HepG2 (cell line): ENCODE measurements around the gene GPC3. TPM values are rescaled to one million over a fixed set of nuclear protein-coding genes. Genes with fewer than 3 reads are reported as not detected.

Source experiments
- ATAC-seq: fragments of 200-7000 bp; cut with Tn5 transposase; 3 replicates; pipeline ENCODE4 v1.9.1; 2020; ENCODE audit warnings: mild to moderate bottlenecking, moderate library complexity
- BruUV-seq: library from RNA; stranded (reverse); fragments of 400-500 nt; replicated peaks from 2 replicates; lab custom pipeline; 2021; lab: Mats Ljungman, UMichigan
- CTCF ChIA-PET: fragments of 300-600 bp; formaldehyde crosslinking; extraction: SDS; loops from one replicate; lab custom pipeline; 2021; ENCODE audit warnings: low total read pairs, inconsistent platforms, low intra/inter-chr PET ratio; lab: Yijun Ruan, JAX
- POLR2A ChIA-PET: fragments of 350-600 bp; sonication (Branson Sonifier 250); formaldehyde crosslinking; loops from one replicate; lab custom pipeline; 2020; ENCODE audit warnings: antibody characterized with exemption, inconsistent platforms; lab: Yijun Ruan, JAX
- DNase-seq: peaks from one replicate; pipeline ENCODE4 v3.0.0-alpha.2; 2015; ENCODE audit warnings: low spot score
- FAIRE-seq: peaks from 3 replicates; lab custom pipeline; 2011; peaks lifted over from hg19 to GRCh38; lab: Jason Lieb, UNC
- H2AFZ ChIP-seq: one replicate; pipeline ENCODE4 v1.6.1; 2011; ENCODE audit warnings: low read length, inconsistent platforms
- H3K27ac ChIP-seq: fragments of 300-600 bp; 3 replicates; pipeline ENCODE4 v1.8.0; 2011; ENCODE audit warnings: mixed run types, mild to moderate bottlenecking, mixed read lengths, low read length, inconsistent platforms; ENCODE audit not compliant: insufficient read depth; ENCODE audit errors: extremely low read length
- H3K27me3 ChIP-seq, 2 experiments: fragments of 200-600 bp in 1 of 2; 2 replicates in 1 of 2; 3 replicates in 1 of 2; pipeline versions ENCODE4 v1.6.0 to v1.8.0; 2011; ENCODE audit warnings: low read length in 2 of 2, mild to moderate bottlenecking in 2 of 2, moderate library complexity in 2 of 2, inconsistent platforms in 1 of 2; ENCODE audit not compliant: insufficient read depth in 2 of 2, control insufficient read depth in 1 of 2
- H3K36me3 ChIP-seq, 2 experiments: fragments of 200-600 bp in 1 of 2; replicated peaks in 1 of 2; 2 replicates in 1 of 2; 3 replicates in 1 of 2; pipeline versions ENCODE4 v1.5.1 to v1.8.0; 2011; ENCODE audit warnings: low read length in 2 of 2, inconsistent platforms in 1 of 2; ENCODE audit not compliant: insufficient read depth in 2 of 2, control insufficient read depth in 1 of 2
- H3K4me1 ChIP-seq: 2 replicates; pipeline ENCODE4 v1.5.1; 2012; ENCODE audit warnings: low read length, inconsistent platforms; ENCODE audit not compliant: insufficient read depth
- H3K4me2 ChIP-seq: 2 replicates; pipeline ENCODE4 v1.6.0; 2011; ENCODE audit warnings: low read depth, low read length, inconsistent platforms
- H3K4me3 ChIP-seq, 3 experiments: fragments of 200-600 bp in 1 of 3; sonication (generic), shearing (Covaris generic) in 1 of 3; replicated peaks in 1 of 3; 2 replicates each; pipeline ENCODE4 v1.5.1; 2011 to 2016; ENCODE audit warnings: low read length in 3 of 3, inconsistent platforms in 2 of 3, low read depth in 2 of 3, mild to moderate bottlenecking in 2 of 3, control low read depth in 1 of 3, mixed read lengths in 1 of 3; ENCODE audit not compliant: insufficient read depth in 1 of 3
- H3K79me2 ChIP-seq: one replicate; pipeline ENCODE4 v1.6.1; 2011; ENCODE audit warnings: low read length, inconsistent platforms; ENCODE audit not compliant: insufficient read depth
- H3K9ac ChIP-seq: 2 replicates; pipeline ENCODE4 v1.6.0; 2011; ENCODE audit warnings: mild to moderate bottlenecking, low read depth, low read length, inconsistent platforms; ENCODE audit not compliant: insufficient read depth
- H3K9me3 ChIP-seq: 2 replicates; pipeline ENCODE4 v1.5.1; 2012; ENCODE audit warnings: mild to moderate bottlenecking, low read length
- H4K20me1 ChIP-seq: 2 replicates; pipeline ENCODE4 v1.6.0; 2011; ENCODE audit warnings: inconsistent platforms, mild to moderate bottlenecking, low read length, moderate library complexity; ENCODE audit not compliant: insufficient read depth
- AGO2 ChIP-seq: fragments of 200-400 bp; formaldehyde crosslinking; optimal IDR thresholded peaks from 2 replicates; pipeline ENCODE3; 2017; ENCODE audit warnings: mild to moderate bottlenecking, low read depth, low read length, moderate library complexity
- DPF2 ChIP-seq: sonication (generic); formaldehyde crosslinking; IDR thresholded peaks from 2 replicates; pipeline ENCODE4 v1.4.0; 2020; ENCODE audit warnings: mild to moderate bottlenecking, low read depth, missing genetic modification reagents, borderline replicate concordance
- FOSL1 ChIP-seq: sonication (generic); formaldehyde crosslinking; IDR thresholded peaks from 2 replicates; pipeline ENCODE4 v1.9.0; 2021; ENCODE audit warnings: missing genetic modification reagents, borderline replicate concordance
- HOXA5 ChIP-seq: sonication (generic); formaldehyde crosslinking; IDR thresholded peaks from 2 replicates; pipeline ENCODE4 v1.4.0; 2020; ENCODE audit warnings: missing genetic modification reagents
- PAF1 ChIP-seq: IDR thresholded peaks from 2 replicates; pipeline ENCODE4 v1.6.1; 2016; ENCODE audit warnings: missing genetic modification reagents, missing compliant biosample characterization
- RBM22 ChIP-seq: fragments of 200-400 bp; formaldehyde crosslinking; optimal IDR thresholded peaks from 2 replicates; pipeline ENCODE3; 2017; ENCODE audit warnings: mild to moderate bottlenecking, low read length, moderate library complexity
- TBP ChIP-seq: sonication (generic); formaldehyde crosslinking; IDR thresholded peaks from 2 replicates; pipeline ENCODE4 v1.5.0; 2020; ENCODE audit warnings: missing genetic modification reagents
- ZBTB7B ChIP-seq: sonication (generic); formaldehyde crosslinking; IDR thresholded peaks from 2 replicates; pipeline ENCODE4 v1.4.0; 2020; ENCODE audit warnings: missing genetic modification reagents
- ZNF614 ChIP-seq: IDR thresholded peaks from 2 replicates; pipeline ENCODE4 v1.6.1; 2018; ENCODE audit warnings: missing biosample characterization, missing genetic modification reagents, inconsistent platforms, borderline replicate concordance
- ZNF768 ChIP-seq: sonication (generic); formaldehyde crosslinking; IDR thresholded peaks from 2 replicates; pipeline ENCODE4 v1.4.0; 2020; ENCODE audit warnings: missing genetic modification reagents
- WGBS: methylation state at CpG from one replicate; pipeline ENCODE4 v1.1.6; 2017; ENCODE audit warnings: low lambda C conversion rate; 5-methylcytosine and 5-hydroxymethylcytosine counted together
- in situ Hi-C: cut with HindIII; loops from 2 replicates; pipeline ENCODE4 v1.10.0; 2017; ENCODE audit warnings: low pct_unique_long_range_greater_than_20kb; ENCODE audit not compliant: extremely low pct_ligation_motif_present
- intact Hi-C: fragments of 100-400 bp; cut with micrococcal nuclease; formaldehyde crosslinking; loops from one replicate; pipeline ENCODE4 v1.10.0; 2022; ENCODE audit not compliant: unreplicated experiment
- polyA plus RNA-seq, 8 experiments: library from polyadenylated mRNA; depleted of rRNA in 3 of 8; stranded (reverse) in 7 of 8; unstranded in 1 of 8; fragments of >200 nt; fragmentation: Illumina TruSeq in 4 of 8; extraction: Trizol in 4 of 8; gene quantifications; 2 replicates each; pipeline versions ENCODE4 v1.2.1 to v1.2.3, GENCODE V29; 2011 to 2016; ENCODE audit warnings: low read depth in 4 of 8, missing spikeins in 1 of 8, mixed read lengths in 1 of 8; ENCODE audit not compliant: insufficient read depth in 1 of 8
- total RNA-seq, 5 experiments: library from RNA; depleted of rRNA; stranded (reverse); fragments of >200 nt; fragmentation: Illumina TruSeq; extraction: Trizol; gene quantifications; 2 replicates each; pipeline ENCODE4 v1.2.3, GENCODE V29; 2016; ENCODE audit warnings: low read depth in 1 of 5
- TF ChIP-seq, protein P1 (sequence below): sonication (generic); formaldehyde crosslinking; IDR thresholded peaks from 2 replicates; pipeline ENCODE4 v1.8.1; 2023; ENCODE audit warnings: missing genetic modification reagents, inconsistent platforms, borderline replicate concordance
- TF ChIP-seq, protein P2 (sequence below): sonication (generic); formaldehyde crosslinking; IDR thresholded peaks from 2 replicates; pipeline ENCODE4 v1.4.0; 2020; ENCODE audit warnings: missing genetic modification reagents
- TF ChIP-seq, protein P3 (sequence below): sonication (generic); formaldehyde crosslinking; IDR thresholded peaks from 2 replicates; pipeline ENCODE4 v1.4.0; 2020; ENCODE audit warnings: missing genetic modification reagents, borderline replicate concordance
- TF ChIP-seq, protein P4 (sequence below): sonication (generic); formaldehyde crosslinking; IDR thresholded peaks from 2 replicates; pipeline ENCODE4 v1.4.0; 2020; ENCODE audit warnings: missing genetic modification reagents

Gene GPC3
- total and polyA plus RNA-seq, 2 of the 13 experiments (the other 11 are each of a cell fraction or from before 2014, with no cell fraction given): 1,799 to 3,263 TPM

DNA sequence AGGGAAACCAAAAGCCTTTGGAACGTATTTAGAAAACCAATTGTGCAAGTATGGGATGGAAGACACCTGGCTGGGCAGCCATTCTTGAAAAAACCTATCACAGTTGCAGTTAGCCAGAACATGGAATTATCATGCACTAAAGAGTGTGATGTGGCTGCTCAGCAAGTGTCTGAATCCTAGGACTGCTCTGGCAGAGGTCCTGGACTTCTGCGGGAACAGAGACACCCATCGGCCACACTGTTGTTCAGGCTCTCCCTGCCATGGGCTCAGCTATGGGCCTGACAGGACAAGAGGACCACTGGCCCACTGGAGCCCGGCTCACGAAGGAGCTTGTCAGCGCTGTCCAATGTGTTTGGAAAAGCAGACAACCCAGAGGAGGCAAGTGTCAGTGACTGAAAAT lies 454.4 kb downstream of the GPC3 start (continued):
- TF ChIP-seq RBM22 (peak; percentile 93), ZNF768 (peak; percentile 39; the same call in 1 of the 2 replicates), FOSL1 (CRISPR knock-in tag) (no peak), ZBTB7B (no peak), DPF2 (CRISPR knock-in tag) (no peak), AGO2 (peak; percentile 58)

DNA sequence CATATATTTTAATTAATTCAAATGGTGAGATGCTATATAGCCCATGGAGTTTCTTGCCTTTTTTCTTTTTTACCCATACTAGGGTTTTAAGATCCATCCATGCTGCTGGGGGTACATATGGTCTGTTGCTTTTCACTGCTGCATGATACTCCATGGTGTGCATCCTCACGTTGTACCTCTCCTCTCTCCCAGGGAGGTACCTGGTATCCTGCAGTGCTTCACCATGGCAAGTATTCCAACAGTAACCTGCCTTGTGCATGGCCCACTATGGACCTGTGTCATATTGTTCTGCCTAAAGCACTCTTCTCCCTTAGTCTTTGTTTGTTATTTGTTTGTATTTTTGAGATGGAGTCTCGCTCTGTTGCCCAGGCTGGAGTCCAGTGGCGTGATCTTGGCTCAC lies 455.8 kb downstream of the GPC3 start:
- H3K4me2 ChIP-seq: no peak overlapping the region
- peak; percentile 46 for ATAC-seq
- H3K27ac ChIP-seq: no peak overlapping the region
- H3K4me3 ChIP-seq: no peak overlapping the region
- H3K9ac ChIP-seq: no peak overlapping the region
- H3K27me3 ChIP-seq: no peaks in the 10 kb centered on the region
- peaks cover 4% of the 10 kb centered on the region; the same call in 1 of the 2 replicates for H4K20me1 ChIP-seq
- no peaks in the 10 kb centered on the region for H3K4me1 ChIP-seq
- in situ Hi-C loops: no loop called here
- WGBS: 84% methylated on average over 3 of the region's 3 CpGs
- CTCF ChIA-PET: no interaction called here
- H3K36me3 ChIP-seq: peaks cover 3 to 9% of the 10 kb centered on the region in 2 experiments; a peak in 1 of 5 replicates
- DNase-seq: no peak
- FAIRE-seq: no peak
- no peak overlapping the region for H2AFZ ChIP-seq
- POLR2A ChIA-PET: no interaction called here
- H3K9me3 ChIP-seq: no peaks in the 10 kb centered on the region
- no peaks in the 10 kb centered on the region for H3K79me2 ChIP-seq
- intact Hi-C loops: no loop called here
- no TSS peak for BruUV-seq
- TF ChIP-seq PAF1 (0 out of 2 replicates have a peak, but pooled peaks have one; percentile 61), TBP (no peak), ZNF614 (CRISPR knock-in tag) (no peak), HOXA5 (CRISPR knock-in tag) (no peak), RBM22 (peak; percentile 91)
- TF ChIP-seq, protein P1, sequence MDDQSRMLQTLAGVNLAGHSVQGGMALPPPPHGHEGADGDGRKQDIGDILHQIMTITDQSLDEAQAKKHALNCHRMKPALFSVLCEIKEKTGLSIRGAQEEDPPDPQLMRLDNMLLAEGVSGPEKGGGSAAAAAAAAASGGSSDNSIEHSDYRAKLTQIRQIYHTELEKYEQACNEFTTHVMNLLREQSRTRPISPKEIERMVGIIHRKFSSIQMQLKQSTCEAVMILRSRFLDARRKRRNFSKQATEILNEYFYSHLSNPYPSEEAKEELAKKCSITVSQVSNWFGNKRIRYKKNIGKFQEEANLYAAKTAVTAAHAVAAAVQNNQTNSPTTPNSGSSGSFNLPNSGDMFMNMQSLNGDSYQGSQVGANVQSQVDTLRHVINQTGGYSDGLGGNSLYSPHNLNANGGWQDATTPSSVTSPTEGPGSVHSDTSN (CRISPR knock-in tag): no peak
- TF ChIP-seq, protein P2, sequence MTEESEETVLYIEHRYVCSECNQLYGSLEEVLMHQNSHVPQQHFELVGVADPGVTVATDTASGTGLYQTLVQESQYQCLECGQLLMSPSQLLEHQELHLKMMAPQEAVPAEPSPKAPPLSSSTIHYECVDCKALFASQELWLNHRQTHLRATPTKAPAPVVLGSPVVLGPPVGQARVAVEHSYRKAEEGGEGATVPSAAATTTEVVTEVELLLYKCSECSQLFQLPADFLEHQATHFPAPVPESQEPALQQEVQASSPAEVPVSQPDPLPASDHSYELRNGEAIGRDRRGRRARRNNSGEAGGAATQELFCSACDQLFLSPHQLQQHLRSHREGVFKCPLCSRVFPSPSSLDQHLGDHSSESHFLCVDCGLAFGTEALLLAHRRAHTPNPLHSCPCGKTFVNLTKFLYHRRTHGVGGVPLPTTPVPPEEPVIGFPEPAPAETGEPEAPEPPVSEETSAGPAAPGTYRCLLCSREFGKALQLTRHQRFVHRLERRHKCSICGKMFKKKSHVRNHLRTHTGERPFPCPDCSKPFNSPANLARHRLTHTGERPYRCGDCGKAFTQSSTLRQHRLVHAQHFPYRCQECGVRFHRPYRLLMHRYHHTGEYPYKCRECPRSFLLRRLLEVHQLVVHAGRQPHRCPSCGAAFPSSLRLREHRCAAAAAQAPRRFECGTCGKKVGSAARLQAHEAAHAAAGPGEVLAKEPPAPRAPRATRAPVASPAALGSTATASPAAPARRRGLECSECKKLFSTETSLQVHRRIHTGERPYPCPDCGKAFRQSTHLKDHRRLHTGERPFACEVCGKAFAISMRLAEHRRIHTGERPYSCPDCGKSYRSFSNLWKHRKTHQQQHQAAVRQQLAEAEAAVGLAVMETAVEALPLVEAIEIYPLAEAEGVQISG (CRISPR knock-in tag): no peak
- TF ChIP-seq, protein P3, sequence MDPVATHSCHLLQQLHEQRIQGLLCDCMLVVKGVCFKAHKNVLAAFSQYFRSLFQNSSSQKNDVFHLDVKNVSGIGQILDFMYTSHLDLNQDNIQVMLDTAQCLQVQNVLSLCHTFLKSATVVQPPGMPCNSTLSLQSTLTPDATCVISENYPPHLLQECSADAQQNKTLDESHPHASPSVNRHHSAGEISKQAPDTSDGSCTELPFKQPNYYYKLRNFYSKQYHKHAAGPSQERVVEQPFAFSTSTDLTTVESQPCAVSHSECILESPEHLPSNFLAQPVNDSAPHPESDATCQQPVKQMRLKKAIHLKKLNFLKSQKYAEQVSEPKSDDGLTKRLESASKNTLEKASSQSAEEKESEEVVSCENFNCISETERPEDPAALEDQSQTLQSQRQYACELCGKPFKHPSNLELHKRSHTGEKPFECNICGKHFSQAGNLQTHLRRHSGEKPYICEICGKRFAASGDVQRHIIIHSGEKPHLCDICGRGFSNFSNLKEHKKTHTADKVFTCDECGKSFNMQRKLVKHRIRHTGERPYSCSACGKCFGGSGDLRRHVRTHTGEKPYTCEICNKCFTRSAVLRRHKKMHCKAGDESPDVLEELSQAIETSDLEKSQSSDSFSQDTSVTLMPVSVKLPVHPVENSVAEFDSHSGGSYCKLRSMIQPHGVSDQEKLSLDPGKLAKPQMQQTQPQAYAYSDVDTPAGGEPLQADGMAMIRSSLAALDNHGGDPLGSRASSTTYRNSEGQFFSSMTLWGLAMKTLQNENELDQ (CRISPR knock-in tag): no peak
- TF ChIP-seq, protein P4, sequence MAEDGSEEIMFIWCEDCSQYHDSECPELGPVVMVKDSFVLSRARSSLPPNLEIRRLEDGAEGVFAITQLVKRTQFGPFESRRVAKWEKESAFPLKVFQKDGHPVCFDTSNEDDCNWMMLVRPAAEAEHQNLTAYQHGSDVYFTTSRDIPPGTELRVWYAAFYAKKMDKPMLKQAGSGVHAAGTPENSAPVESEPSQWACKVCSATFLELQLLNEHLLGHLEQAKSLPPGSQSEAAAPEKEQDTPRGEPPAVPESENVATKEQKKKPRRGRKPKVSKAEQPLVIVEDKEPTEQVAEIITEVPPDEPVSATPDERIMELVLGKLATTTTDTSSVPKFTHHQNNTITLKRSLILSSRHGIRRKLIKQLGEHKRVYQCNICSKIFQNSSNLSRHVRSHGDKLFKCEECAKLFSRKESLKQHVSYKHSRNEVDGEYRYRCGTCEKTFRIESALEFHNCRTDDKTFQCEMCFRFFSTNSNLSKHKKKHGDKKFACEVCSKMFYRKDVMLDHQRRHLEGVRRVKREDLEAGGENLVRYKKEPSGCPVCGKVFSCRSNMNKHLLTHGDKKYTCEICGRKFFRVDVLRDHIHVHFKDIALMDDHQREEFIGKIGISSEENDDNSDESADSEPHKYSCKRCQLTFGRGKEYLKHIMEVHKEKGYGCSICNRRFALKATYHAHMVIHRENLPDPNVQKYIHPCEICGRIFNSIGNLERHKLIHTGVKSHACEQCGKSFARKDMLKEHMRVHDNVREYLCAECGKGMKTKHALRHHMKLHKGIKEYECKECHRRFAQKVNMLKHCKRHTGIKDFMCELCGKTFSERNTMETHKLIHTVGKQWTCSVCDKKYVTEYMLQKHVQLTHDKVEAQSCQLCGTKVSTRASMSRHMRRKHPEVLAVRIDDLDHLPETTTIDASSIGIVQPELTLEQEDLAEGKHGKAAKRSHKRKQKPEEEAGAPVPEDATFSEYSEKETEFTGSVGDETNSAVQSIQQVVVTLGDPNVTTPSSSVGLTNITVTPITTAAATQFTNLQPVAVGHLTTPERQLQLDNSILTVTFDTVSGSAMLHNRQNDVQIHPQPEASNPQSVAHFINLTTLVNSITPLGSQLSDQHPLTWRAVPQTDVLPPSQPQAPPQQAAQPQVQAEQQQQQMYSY: no peak
